HG03108 (cell line): ENCODE data around the gene EEFSEC.

Source experiments
- ATAC-seq: cut with Tn5 transposase; IDR thresholded peaks from one replicate; pipeline ENCODE4 v1.9.1; 2021; ENCODE audit warnings: moderate library complexity; ENCODE audit not compliant: unreplicated experiment

Gene EEFSEC

DNA sequence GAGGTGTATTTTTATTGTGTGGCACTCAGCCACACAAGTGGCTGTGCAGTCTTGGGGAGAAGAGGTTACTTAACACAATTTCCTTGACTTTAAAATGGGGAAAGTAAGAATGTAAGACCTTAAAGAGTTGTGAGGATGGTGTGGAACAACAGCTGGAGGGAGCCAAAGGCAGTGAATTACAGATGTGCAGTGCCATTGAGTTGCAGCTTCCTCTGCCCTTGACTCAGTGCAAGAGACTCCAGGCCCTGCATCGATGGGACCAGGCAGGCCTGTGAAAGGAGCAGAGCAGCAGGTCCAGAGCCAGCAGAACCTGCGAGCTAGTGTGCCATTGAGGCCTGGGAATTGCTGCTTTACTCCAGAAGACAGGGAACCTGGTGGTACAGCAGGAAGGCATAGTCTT, 27.2 kb downstream of the EEFSEC start:
- no peak for ATAC-seq

DNA sequence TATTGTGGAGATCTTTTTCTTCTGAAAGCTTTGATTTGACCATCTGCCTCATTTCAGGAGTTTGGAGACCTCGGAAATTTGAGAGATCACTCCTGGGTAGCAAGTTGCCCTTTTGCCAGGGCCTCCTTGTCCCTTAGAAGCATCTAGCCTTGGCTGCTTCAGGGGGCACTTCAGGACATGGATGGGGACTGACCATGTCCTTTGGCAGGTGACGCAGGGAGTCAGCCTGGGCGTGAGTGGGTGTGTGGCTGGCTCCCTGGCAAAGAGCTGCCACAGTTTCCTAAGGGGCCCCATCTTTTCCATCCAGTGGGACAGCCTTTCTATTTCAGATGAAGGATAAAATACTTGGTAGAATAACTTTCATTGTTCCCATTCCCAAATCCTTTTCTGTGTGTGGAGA, 27.6 kb downstream of the EEFSEC start:
- ATAC-seq, result no peak

DNA sequence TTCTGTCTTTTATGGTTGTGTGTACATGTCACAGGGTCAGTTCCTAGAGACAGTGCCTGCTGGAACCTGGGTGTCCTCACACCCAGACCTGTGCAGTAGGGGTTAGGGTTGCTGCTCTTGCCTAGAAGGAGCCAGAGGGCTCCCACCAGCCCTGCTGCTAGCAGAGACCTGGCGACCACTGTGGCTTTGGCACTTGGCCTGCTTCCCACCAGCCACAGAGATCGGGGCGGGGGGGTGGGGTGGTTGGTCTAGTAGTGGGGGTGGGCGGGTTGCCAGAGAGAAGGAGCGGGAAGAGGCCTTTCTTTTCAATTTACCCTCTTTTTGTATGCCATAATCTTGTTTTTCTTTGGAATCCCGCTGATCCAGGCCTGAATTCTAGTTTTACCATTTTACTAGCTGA, 29.4 kb downstream of the EEFSEC start:
- no peak for ATAC-seq

DNA sequence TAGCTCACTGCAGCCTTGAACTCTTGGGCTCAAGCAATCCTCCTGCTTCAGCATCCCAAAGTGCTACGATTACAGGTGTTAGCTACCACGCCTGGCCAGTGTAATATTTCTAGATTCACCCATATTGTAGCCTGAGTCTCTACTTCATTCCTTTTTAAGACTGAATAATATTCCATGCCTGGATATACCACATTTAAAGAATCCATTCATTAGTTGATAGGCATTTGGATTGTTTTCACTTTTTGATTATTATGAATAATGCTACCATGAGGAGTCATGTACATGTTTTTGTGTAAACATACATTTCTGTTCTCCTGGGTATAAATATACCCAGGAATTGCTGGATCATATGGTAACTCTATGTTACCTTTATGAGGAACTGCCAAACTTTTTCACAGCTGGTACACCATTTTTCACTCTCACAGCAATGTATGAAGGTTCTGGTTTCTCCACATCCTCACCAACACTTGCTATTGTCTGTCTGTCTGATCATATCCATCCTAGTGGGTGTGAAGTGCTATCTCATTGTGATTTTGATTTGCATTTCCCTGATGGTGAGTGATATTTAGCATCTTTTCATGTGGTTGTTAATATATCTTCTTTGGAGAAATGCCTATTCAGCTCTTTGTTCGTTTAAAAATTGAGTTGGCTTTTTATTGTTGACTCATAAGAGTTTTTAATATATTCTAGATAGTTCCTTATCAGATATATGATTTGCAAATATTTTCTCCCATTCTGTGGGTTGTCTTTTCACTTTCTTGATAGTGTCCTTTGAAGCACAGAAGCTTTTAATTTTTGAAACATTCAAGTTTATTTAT, 32.6 kb downstream of the EEFSEC start:
- ATAC-seq, result no peak

DNA sequence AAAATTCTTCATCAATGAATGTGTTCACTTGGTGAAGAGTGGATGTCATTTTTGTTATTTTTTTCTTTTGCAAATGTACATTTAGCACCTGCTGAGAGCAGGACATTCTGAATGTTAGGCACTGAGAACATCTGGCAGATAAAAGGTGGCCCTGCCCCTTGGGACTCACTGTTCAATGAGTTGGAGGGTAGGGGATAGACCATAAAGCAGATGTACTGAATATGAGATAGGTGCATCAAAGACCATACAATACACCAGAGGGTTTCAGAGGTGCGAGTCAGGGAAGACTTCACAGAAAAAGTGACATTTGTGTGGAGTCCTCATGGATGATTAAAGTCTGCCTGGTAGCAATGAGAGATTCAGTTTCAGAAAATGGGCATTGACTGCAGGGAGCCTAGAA, 34.2 kb downstream of the EEFSEC start:
- ATAC-seq, result no peak

GRCh38 chr3:128188326-128188725, 35.0 kb downstream of the EEFSEC start:
- ATAC-seq, result no peak

DNA sequence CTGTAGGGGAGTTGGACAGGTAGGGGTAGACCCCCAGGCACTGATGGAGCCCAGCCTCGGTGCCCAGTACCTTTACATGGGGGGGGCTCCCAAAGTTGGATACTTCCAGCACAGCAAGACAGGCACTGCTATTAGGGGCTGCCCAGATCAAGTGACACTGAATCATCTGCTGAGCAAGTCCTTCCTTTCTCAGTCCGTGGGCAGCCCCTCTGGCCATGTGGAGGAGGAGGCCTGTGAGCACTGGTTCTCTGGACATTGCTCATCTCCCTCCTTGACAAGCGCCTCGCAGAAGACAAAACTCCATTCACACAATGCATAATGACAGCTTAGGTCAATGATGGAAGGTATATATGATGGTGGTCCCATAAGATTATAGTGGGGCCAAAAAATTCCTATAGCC, 35.7 kb downstream of the EEFSEC start:
- no peak for ATAC-seq

DNA sequence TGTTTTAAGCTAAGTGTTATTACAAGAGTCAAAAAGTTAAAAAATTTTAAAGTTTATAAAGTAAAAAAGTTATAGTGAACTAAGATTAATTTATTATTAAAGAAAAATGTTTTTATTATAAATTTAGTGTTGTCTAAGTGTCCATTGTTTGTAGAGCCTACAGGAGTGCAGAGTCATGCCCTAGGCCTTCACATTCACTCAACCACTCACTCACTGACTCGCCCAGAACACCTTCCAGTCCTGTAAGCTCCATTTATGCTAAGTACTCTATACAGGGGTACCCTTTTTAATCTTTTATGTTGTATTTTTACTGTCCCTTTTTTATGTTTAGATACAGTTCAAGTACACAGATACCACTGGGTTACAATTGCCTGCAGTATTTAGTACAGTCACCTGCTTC, 37.2 kb downstream of the EEFSEC start:
- no peak for ATAC-seq

GRCh38 chr3:128192131-128192530, 38.9 kb downstream of the EEFSEC start:
- no peak for ATAC-seq

- ATAC-seq, result no peak
These were observed 39.9 kb downstream of the EEFSEC start for GRCh38 chr3:128193168-128193567.

DNA sequence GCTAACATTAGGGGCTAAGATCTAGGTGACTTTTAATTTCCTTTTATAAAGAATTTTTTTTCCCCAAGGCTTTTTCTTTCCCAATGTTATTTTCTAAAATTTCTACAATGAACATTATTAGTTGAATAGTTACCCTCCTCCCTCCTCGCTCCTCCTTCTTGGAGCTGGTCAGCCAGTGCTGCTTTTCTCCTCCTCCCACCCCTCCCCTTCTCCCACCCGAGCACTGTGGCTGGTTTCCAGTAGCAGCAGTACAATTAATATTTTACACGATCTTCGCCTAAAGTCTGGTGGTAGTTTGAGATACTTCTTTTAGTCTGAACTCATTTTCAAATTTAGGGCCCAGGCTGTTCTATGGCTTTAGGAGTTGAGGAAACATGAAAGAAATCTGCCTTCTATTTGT, 41.6 kb downstream of the EEFSEC start:
- no peak for ATAC-seq

GRCh38 chr3:128195369-128195768, 42.1 kb downstream of the EEFSEC start:
- ATAC-seq, result no peak

GRCh38 chr3:128195802-128196201, 42.5 kb downstream of the EEFSEC start:
- ATAC-seq, result no peak

- ATAC-seq, result no peak
These were observed 43.4 kb downstream of the EEFSEC start for GRCh38 chr3:128196647-128197046.

DNA sequence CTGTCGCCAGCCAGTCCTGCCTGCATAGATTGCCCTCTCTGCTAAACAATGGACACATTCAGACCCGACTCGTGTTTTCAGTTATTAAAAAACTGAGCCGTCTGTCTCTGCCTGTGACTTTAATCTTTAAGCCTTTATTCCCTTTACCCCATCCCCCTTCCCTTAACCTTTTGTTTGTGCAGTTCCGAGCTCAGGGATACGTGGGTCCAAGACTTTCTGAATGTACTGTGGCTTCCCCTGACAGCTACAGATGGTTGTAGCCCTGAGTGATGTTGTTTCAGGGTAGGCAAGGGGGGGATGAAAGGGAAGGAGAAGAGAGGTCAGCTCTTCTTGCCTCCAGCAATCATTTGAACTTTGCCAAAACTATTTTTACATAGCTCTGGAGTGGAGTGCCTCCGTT, 44.6 kb downstream of the EEFSEC start:
- ATAC-seq, result no peak

GRCh38 chr3:128198313-128198712, 45.0 kb downstream of the EEFSEC start:
- ATAC-seq, result no peak

DNA sequence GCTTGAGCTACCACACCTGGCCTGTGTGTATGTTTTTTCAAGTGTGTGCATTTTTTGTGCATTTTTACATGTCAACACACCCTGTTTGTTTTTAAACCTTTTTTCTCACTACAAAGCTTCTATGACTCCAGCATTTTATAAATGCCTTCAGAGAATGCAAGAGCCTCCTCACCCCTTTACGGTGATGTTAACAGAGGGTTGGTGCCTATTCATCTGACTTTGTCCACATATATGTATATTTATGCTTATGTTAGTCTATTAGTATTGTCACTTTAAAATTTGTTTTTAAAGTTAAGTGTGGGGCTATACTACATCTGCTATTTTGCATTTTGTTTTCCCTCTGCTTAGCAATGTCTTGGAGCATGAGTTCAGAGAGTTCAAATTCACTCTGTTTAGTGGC, 45.8 kb downstream of the EEFSEC start:
- ATAC-seq, result no peak

DNA sequence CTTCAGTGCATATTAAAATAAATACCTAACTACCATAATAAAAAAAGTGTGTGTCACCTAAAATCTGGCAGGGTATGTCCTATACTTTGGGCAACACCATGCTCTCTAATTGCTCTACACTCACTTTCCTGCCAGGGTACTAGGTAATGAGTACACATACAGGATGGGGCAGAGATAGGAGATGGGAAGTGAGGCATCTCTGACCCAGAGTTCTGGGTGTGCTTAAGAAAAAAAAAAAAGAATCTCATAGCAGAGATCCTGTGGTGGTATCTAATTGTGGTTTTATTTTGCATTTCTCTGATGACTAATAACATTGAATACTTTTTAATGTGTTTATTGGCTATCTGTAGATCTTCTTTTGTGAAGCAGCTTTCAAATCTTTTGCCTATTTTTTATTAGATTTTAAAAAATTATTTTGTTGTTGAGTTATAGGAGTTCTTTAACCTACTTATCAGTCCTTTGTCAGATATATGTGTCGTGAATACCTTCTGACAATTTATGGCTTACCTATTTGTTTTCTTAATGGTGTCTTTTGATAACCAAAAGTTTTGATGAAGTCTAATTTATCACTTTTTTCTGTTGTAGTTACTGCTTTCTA, 48.0 kb downstream of the EEFSEC start:
- no peak for ATAC-seq

GRCh38 chr3:128203169-128203568, 49.9 kb downstream of the EEFSEC start:
- no peak for ATAC-seq

- ATAC-seq, result no peak
These were observed 52.4 kb downstream of the EEFSEC start for GRCh38 chr3:128205558-128206145.

DNA sequence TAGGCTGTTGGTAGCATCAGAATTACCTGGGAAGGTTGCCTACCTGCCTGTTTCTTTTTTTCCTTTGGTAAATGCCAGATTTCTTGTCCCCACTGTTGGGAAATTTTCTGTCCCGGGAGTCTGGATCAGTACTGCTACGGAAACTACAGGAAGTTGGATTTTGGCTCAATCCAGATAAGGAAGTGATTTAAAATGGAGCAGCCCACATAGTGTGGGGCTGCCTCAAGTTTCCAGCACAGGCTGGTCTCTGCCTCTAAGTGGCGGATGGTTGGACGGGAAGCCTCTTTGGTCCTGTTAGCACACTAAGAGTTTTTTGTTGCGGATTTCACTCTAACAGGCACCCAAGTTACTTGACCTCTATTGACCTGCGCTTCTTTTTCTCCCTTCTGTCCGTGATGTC, 54.7 kb downstream of the EEFSEC start:
- no peak for ATAC-seq

- no peak for ATAC-seq
These were observed 57.4 kb downstream of the EEFSEC start for GRCh38 chr3:128210711-128211110.
